Measurements from ENCODE around the gene PRR23C.

The PRR23C gene

DNA sequence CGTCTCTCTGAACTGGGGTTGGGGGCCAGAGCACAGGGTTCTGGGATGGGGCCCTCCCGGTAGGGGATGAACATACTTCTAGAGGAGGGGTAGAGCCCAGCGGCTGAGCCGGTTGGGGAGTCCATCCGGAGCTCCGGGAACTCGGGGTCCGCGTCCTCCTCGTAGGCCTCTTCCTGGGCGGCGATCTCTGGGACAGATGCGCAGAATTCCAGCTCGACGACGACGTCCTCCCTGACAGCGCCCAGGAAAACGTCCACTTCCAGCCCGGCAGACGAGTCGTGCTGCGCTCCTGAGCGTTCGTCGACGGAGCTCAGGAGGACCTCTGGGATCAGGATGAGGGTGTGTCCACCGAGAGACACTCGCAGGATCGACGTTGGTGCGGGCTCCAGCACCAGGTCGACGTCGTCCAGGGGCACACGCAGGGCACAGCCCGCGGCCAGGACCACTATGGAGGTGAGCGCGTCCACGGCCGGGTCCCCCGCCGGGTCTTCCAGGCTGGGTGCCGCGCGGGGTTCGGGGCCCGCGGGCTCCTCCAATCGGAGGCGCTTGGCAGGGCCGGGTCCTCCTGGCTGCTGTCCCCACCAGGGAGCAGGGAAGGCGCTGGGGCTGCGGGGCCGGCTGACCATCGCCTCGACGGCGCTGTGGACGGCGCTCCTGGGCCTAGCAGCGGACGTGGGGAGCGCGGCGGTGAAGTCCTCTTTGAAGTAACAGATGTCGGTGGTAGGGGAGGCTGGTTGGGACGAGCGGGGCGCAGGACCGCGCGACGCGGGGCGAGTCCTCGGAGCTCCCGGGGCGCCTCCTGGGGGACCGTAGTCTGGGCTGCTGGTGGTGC, 24.4 kb downstream of the PRR23C start:
- Mint-ChIP-seq H3K4me1 (no peaks in the 10 kb centered on the region), H3K36me3 (no peaks in the 10 kb centered on the region), H3K27me3 (peaks cover 9% of the 10 kb centered on the region), H3K4me3 (no peak overlapping the region), H3K9me3 (no peaks in the 10 kb centered on the region), H3K27ac (no peak overlapping the region)

DNA sequence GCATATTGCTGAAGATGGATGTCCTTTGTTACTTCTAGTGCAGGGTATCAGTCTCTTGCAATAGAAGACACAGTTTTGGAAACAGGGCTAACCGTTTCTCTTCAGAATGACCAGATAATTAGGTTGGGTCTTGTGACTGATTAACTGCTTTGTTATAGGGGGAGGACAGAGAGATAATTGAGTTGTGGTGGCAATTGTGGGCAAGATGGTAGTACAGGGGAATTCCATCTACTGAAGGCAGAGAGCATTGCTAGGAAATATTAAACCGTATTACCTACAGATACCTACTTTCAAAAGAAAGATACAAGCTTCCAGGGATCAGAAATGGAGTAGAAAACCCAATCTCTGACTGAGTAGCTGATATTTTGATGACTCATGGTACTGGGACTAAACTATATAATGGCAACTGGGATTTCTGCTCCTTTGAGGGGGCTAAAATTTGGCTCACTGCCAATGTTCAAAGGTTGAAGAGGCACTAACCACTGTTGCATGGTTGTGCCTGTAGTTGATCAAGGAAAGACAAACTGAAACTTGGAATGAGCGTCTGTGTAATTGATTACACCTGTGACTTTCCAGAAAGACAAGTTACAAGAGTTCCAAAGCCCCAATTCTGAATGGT, 28.2 kb downstream of the PRR23C start:
- Mint-ChIP-seq H3K9me3 (peaks cover 14% of the 10 kb centered on the region), H3K36me3 (peaks cover 3% of the 10 kb centered on the region), H3K27me3 (peaks cover 11% of the 10 kb centered on the region), H3K4me3 (no peak overlapping the region), H3K27ac (no peak overlapping the region), H3K4me1 (no peaks in the 10 kb centered on the region)

DNA sequence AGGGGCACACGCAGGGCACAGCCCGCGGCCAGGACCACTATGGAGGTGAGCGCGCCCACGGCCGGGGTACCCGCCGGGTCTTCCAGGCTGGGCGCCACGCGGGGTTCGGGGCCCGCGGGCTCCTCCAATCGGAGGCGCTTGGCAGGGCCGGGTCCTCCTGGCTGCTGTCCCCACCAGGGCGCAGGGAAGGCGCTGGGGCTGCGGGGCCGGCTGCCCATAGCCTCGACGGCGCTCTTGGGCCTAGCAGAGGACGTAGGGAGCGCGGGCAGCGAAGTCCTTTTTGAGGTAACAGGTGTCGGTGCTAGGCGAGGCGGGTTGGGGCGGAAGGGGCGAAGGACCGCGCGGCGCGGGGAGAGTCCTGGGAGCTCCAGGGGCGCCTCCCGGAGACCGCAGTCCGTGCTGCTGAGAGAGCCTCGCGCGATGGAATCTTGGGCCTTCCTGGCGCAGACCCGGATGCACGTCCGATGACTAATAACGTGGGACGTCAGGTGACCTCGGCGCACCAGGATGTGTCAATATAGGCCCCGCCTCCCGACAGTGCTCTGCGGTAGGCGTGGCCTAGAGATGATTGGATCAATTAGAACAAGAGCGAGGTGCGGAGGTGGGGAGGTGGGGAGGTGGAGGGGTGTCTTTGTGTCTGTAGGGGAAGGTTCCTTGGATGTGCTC, 38.5 kb downstream of the PRR23C start, which contains the start of gene PRR23A:
PRR23A (minus strand) TSS at position 218 of the 666 bp plus-strand sequence; CDS start at position 218, 0 bp downstream.
- no peak within 1 kb of the TSS for H3K27ac Mint-ChIP-seq
- no peaks in the 10 kb centered on the region for H3K4me1 Mint-ChIP-seq
- no peak within 1 kb of the TSS for H3K4me3 Mint-ChIP-seq
- H3K36me3 Mint-ChIP-seq = peaks cover 3% of the 10 kb centered on the region
- peaks cover 6% of the 10 kb centered on the region for H3K27me3 Mint-ChIP-seq
- H3K9me3 Mint-ChIP-seq = peaks cover 20% of the 10 kb centered on the region

DNA sequence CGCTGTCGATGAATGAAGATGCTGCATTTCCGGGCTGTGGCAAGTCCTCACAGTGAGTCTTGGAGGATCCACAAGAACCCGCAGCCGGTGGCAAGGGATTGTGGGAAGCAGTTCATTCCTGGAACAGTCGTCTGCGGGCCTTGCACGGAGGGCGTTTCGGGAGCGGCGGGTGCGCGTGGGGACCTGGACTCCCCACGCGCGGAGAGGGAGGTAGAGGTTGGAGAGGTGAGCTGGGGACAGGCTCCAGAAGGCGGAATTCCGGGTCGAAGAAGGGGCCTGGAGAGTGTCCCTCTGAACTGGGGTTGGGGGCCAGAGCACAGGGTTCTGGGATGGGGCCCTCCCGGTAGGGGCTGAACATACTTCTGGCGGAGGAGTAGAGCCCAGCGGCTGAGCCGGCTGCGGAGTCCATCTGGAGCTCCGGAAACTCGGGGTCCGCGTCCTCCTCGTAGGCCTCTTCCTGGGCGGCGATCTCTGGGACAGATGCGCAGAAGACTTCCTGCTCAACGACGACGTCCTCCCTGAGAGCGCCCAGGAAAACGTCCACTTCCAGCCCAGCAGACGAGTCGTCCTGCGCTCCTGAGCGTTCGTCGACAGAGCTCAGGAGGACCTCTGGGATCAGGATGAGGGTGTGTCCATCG, 39.2 kb downstream of the PRR23C start:
- Mint-ChIP-seq H3K36me3 (peaks cover 7% of the 10 kb centered on the region), H3K9me3 (peaks cover 24% of the 10 kb centered on the region), H3K27me3 (peaks cover 9% of the 10 kb centered on the region), H3K4me3 (no peak overlapping the region), H3K27ac (no peak overlapping the region), H3K4me1 (no peaks in the 10 kb centered on the region)

DNA sequence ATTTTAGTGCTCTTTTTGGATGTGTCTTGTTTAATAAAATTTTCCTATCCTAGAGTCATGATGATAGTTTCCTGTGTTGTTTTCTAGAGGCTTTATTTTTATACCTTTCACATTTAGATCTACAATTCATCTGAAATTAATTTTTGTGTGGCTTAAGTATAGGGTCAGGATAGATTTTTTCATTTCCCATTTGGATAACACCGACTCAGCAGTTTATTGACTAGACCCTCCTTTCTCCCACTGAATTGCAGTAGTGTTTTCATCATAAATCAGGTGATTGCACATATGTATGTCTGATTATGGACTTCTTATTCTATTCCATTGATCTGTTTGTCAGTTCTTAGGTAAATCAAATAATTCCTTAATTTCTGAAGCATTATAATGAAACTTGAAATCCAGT, 49.0 kb downstream of the PRR23C start:
- peaks cover 9% of the 10 kb centered on the region for H3K9me3 Mint-ChIP-seq
- no peak overlapping the region for H3K4me3 Mint-ChIP-seq
- H3K4me1 Mint-ChIP-seq = no peaks in the 10 kb centered on the region
- no peaks in the 10 kb centered on the region for H3K36me3 Mint-ChIP-seq
- H3K27ac Mint-ChIP-seq = no peak overlapping the region
- H3K27me3 Mint-ChIP-seq = peaks cover 11% of the 10 kb centered on the region

All from activated naive CD4-positive, alpha-beta T cell treated with anti-CD3 and anti-CD28 coated beads, Interleukin-2, amount 50 U/mL, for 24 hours (primary cell).